Activated T-cell treated with anti-CD3 and anti-CD28 coated beads, Interleukin-2, amount 50 U/mL, for 24 hours (primary cell): Measurements from ENCODE around the gene LTA.
A peak's percentile ranks its signal among the peaks of the same experiment; 100 is the strongest.

Experiments used
- DNase-seq: peaks from one replicate; pipeline ENCODE4 v3.0.0-alpha.2; 2020
- H3K27ac Mint-ChIP-seq: 2 replicates; pipeline ENCODE4 v1.8.0; 2020; ENCODE audit warnings: mild to moderate bottlenecking, mixed read lengths
- H3K27me3 Mint-ChIP-seq: 2 replicates; pipeline ENCODE4 v1.8.0; 2020; ENCODE audit warnings: mixed read lengths
- H3K36me3 Mint-ChIP-seq: 2 replicates; pipeline ENCODE4 v1.8.0; 2020; ENCODE audit warnings: low read depth, mixed read lengths
- H3K4me1 Mint-ChIP-seq: 2 replicates; pipeline ENCODE4 v1.8.0; 2020; ENCODE audit warnings: low read depth, mixed read lengths
- H3K4me3 Mint-ChIP-seq: 2 replicates; pipeline ENCODE4 v1.8.0; 2020; ENCODE audit warnings: mild to moderate bottlenecking, moderate library complexity, mixed read lengths
- H3K9me3 Mint-ChIP-seq: 2 replicates; pipeline ENCODE4 v1.8.0; 2020; ENCODE audit warnings: mixed read lengths

LTA gene

DNA sequence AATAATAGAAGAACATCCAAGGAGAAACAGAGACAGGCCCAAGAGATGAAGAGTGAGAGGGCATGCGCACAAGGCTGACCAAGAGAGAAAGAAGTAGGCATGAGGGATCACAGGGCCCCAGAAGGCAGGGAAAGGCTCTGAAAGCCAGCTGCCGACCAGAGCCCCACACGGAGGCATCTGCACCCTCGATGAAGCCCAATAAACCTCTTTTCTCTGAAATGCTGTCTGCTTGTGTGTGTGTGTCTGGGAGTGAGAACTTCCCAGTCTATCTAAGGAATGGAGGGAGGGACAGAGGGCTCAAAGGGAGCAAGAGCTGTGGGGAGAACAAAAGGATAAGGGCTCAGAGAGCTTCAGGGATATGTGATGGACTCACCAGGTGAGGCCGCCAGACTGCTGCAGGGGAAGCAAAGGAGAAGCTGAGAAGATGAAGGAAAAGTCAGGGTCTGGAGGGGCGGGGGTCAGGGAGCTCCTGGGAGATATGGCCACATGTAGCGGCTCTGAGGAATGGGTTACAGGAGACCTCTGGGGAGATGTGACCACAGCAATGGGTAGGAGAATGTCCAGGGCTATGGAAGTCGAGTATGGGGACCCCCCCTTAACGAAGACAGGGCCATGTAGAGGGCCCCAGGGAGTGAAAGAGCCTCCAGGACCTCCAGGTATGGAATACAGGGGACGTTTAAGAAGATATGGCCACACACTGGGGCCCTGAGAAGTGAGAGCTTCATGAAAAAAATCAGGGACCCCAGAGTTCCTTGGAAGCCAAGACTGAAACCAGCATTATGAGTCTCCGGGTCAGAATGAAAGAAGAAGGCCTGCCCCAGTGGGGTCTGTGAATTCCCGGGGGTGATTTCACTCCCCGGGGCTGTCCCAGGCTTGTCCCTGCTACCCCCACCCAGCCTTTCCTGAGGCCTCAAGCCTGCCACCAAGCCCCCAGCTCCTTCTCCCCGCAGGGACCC lies 2.3 kb downstream of the LTA start:
- peaks cover 74% of the 10 kb centered on the region for H3K36me3 Mint-ChIP-seq
- H3K4me3 Mint-ChIP-seq: peak overlapping the region; percentile 97
- peak overlapping the region; percentile 99 for H3K27ac Mint-ChIP-seq
- no peaks in the 10 kb centered on the region for H3K27me3 Mint-ChIP-seq
- H3K9me3 Mint-ChIP-seq: no peaks in the 10 kb centered on the region
- peak; percentile 75 for DNase-seq
- H3K4me1 Mint-ChIP-seq: peaks cover 88% of the 10 kb centered on the region

DNA sequence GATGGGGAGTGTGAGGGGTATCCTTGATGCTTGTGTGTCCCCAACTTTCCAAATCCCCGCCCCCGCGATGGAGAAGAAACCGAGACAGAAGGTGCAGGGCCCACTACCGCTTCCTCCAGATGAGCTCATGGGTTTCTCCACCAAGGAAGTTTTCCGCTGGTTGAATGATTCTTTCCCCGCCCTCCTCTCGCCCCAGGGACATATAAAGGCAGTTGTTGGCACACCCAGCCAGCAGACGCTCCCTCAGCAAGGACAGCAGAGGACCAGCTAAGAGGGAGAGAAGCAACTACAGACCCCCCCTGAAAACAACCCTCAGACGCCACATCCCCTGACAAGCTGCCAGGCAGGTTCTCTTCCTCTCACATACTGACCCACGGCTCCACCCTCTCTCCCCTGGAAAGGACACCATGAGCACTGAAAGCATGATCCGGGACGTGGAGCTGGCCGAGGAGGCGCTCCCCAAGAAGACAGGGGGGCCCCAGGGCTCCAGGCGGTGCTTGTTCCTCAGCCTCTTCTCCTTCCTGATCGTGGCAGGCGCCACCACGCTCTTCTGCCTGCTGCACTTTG lies 3.3 kb downstream of the LTA start, which contains the start of gene TNF:
TSS of gene TNF (plus strand) at position 231 of the 567 bp plus-strand sequence. CDS start at position 408, 177 bp downstream.
- Mint-ChIP-seq H3K4me1 (peaks cover 87% of the 10 kb centered on the region), H3K4me3 (peak within 1 kb of the TSS; percentile 97), H3K36me3 (peaks cover 80% of the 10 kb centered on the region), H3K9me3 (no peaks in the 10 kb centered on the region), H3K27me3 (no peaks in the 10 kb centered on the region), H3K27ac (peak within 1 kb of the TSS; percentile 99)
- peak; percentile 89 for DNase-seq

DNA sequence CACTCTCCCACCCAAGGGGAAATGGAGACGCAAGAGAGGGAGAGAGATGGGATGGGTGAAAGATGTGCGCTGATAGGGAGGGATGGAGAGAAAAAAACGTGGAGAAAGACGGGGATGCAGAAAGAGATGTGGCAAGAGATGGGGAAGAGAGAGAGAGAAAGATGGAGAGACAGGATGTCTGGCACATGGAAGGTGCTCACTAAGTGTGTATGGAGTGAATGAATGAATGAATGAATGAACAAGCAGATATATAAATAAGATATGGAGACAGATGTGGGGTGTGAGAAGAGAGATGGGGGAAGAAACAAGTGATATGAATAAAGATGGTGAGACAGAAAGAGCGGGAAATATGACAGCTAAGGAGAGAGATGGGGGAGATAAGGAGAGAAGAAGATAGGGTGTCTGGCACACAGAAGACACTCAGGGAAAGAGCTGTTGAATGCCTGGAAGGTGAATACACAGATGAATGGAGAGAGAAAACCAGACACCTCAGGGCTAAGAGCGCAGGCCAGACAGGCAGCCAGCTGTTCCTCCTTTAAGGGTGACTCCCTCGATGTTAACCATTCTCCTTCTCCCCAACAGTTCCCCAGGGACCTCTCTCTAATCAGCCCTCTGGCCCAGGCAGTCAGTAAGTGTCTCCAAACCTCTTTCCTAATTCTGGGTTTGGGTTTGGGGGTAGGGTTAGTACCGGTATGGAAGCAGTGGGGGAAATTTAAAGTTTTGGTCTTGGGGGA lies 4.0 kb downstream of the LTA start:
- H3K9me3 Mint-ChIP-seq: no peaks in the 10 kb centered on the region
- DNase-seq: no peak
- H3K27ac Mint-ChIP-seq: peak overlapping the region; percentile 99
- no peaks in the 10 kb centered on the region for H3K27me3 Mint-ChIP-seq
- peaks cover 84% of the 10 kb centered on the region for H3K4me1 Mint-ChIP-seq
- H3K4me3 Mint-ChIP-seq: peak overlapping the region; percentile 97
- peaks cover 85% of the 10 kb centered on the region for H3K36me3 Mint-ChIP-seq

DNA sequence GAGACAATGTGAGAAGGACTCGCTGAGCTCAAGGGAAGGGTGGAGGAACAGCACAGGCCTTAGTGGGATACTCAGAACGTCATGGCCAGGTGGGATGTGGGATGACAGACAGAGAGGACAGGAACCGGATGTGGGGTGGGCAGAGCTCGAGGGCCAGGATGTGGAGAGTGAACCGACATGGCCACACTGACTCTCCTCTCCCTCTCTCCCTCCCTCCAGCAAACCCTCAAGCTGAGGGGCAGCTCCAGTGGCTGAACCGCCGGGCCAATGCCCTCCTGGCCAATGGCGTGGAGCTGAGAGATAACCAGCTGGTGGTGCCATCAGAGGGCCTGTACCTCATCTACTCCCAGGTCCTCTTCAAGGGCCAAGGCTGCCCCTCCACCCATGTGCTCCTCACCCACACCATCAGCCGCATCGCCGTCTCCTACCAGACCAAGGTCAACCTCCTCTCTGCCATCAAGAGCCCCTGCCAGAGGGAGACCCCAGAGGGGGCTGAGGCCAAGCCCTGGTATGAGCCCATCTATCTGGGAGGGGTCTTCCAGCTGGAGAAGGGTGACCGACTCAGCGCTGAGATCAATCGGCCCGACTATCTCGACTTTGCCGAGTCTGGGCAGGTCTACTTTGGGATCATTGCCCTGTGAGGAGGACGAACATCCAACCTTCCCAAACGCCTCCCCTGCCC lies 4.9 kb downstream of the LTA start:
- Mint-ChIP-seq H3K9me3 (no peaks in the 10 kb centered on the region), H3K36me3 (peaks cover 92% of the 10 kb centered on the region), H3K4me3 (peak overlapping the region; percentile 97), H3K27ac (peak overlapping the region; percentile 99), H3K27me3 (no peaks in the 10 kb centered on the region), H3K4me1 (peaks cover 79% of the 10 kb centered on the region)
- DNase-seq: peak; percentile 72

DNA sequence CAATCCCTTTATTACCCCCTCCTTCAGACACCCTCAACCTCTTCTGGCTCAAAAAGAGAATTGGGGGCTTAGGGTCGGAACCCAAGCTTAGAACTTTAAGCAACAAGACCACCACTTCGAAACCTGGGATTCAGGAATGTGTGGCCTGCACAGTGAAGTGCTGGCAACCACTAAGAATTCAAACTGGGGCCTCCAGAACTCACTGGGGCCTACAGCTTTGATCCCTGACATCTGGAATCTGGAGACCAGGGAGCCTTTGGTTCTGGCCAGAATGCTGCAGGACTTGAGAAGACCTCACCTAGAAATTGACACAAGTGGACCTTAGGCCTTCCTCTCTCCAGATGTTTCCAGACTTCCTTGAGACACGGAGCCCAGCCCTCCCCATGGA lies 5.5 kb downstream of the LTA start:
- peaks cover 81% of the 10 kb centered on the region for H3K4me1 Mint-ChIP-seq
- no peak for DNase-seq
- no peaks in the 10 kb centered on the region for H3K27me3 Mint-ChIP-seq
- H3K27ac Mint-ChIP-seq: peak overlapping the region; percentile 99
- no peaks in the 10 kb centered on the region for H3K9me3 Mint-ChIP-seq
- peak overlapping the region; percentile 97 for H3K4me3 Mint-ChIP-seq
- H3K36me3 Mint-ChIP-seq: peaks cover 87% of the 10 kb centered on the region

DNA sequence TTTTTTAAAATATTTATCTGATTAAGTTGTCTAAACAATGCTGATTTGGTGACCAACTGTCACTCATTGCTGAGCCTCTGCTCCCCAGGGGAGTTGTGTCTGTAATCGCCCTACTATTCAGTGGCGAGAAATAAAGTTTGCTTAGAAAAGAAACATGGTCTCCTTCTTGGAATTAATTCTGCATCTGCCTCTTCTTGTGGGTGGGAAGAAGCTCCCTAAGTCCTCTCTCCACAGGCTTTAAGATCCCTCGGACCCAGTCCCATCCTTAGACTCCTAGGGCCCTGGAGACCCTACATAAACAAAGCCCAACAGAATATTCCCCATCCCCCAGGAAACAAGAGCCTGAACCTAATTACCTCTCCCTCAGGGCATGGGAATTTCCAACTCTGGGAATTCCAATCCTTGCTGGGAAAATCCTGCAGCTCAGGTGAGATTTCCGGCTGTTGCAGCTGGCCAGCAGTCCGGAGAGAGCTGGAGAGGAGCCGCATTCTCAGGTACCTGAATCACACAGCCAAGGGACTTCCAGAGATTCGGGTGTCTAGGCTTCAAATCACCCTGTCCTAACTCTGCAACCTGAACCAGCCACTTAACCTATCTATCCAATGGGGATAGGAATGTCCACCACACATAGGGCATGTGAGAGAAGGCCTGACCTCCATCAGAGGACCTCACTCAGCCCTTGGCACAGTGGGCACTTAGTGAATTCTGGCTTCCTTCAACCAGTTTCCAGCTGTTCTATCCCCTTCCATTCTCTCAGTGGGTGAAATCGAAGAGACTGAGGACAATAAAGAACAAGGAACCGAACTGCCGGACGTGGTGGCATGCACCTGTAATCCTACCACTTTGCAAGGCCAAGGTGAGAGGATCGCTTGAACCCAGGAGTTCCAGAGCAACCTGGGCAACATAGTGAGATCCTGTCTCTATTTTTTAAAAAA lies 6.4 kb downstream of the LTA start:
- Mint-ChIP-seq H3K27me3 (no peaks in the 10 kb centered on the region), H3K4me1 (peaks cover 80% of the 10 kb centered on the region), H3K9me3 (no peaks in the 10 kb centered on the region), H3K4me3 (peak overlapping the region; percentile 97), H3K27ac (peak overlapping the region; percentile 91), H3K36me3 (peaks cover 80% of the 10 kb centered on the region)
- no peak for DNase-seq

DNA sequence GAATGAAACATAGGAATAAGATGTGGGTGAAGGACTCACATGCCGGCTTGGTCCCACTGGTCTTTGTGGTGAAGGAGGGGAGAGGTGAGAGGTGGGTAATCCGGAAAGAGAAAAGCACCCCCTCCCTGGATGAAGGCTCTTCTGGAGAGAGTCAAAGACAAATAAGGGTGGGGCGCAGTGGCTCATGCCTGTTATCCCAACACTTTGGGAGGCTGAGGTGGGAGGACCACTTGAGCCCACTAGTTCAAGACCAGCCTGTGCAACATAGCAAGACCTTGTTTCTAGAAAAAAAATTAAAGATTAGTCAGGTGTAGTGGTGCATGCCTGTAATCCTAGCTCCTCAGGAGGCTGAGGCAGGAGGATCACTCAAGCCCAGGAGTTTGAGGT lies 7.0 kb downstream of the LTA start:
- peaks cover 75% of the 10 kb centered on the region for H3K36me3 Mint-ChIP-seq
- no peaks in the 10 kb centered on the region for H3K9me3 Mint-ChIP-seq
- peaks cover 80% of the 10 kb centered on the region for H3K4me1 Mint-ChIP-seq

DNA sequence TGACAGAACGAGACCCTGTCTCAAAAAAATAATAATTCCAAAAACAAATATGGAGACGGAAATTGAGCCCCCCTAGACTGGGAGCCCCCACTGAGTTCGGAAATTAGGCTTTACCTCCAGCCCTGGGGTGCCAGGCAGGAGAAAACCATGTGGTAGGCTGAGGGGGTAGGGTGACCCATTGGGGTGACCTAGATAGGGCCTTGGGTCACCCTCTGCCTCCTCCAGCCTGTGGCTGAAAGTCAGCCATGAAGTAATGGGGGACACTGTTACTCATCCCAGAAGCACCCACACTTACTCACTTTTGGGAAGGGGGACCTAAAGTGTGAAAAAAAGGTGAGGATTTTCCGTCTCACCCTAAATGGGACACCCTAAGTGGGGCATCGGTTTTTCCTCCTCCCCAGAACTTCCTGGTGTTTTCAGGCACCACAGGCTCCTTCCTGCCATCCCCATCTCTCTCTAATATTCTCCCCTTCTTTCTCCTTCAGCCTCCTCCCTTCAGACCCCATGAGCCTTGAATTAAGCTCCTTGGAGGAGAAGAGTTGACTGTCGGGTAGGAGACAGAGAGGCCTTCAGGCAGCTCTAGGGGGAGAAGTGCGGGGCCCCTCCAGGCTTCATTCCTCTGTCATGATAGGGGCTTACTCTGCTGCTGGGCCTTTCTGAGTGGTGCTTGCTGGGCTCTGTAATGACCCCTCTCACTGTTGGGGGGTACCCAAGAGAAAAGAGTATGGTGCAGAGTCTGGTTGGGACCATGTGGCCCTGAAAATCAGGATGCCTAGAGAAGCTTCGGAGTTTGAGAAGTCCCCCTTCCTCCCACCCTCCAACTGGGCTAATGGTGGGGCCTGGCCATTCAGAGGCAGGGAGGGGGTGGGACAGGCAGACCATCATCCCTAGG lies 7.7 kb downstream of the LTA start:
- peak; percentile 67 for DNase-seq
- peaks cover 75% of the 10 kb centered on the region for H3K4me1 Mint-ChIP-seq
- H3K27ac Mint-ChIP-seq: peak overlapping the region; percentile 91
- peaks cover 69% of the 10 kb centered on the region for H3K36me3 Mint-ChIP-seq
- H3K4me3 Mint-ChIP-seq: peak overlapping the region; percentile 97
- H3K27me3 Mint-ChIP-seq: no peaks in the 10 kb centered on the region
- no peaks in the 10 kb centered on the region for H3K9me3 Mint-ChIP-seq

More for the DNA sequence above, 7.0 kb downstream of the LTA start:
- Mint-ChIP-seq H3K4me3 (peak overlapping the region; percentile 97), H3K27me3 (no peaks in the 10 kb centered on the region), H3K27ac (peak overlapping the region; percentile 91)
- peak; percentile 57 for DNase-seq

DNA sequence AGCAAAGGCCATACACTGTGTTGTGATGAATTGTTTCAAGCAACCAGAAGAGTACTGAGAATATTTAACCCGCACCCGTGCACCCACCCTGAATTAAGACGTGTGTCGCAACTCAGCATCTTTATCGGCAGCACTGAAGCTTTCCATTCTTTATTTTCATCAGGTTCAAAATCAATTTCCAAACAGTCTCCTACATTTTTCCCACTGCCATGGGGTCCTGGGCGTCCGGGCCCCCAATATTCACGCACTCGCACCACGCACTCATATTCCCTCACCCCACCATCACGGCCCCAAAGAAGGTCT lies 8.3 kb downstream of the LTA start:
- H3K4me3 Mint-ChIP-seq: peak overlapping the region; percentile 97
- H3K27ac Mint-ChIP-seq: peak overlapping the region; percentile 91
- H3K27me3 Mint-ChIP-seq: no peaks in the 10 kb centered on the region
- peaks cover 64% of the 10 kb centered on the region for H3K36me3 Mint-ChIP-seq
- DNase-seq: no peak
- H3K4me1 Mint-ChIP-seq: peaks cover 75% of the 10 kb centered on the region
- no peaks in the 10 kb centered on the region for H3K9me3 Mint-ChIP-seq

DNA sequence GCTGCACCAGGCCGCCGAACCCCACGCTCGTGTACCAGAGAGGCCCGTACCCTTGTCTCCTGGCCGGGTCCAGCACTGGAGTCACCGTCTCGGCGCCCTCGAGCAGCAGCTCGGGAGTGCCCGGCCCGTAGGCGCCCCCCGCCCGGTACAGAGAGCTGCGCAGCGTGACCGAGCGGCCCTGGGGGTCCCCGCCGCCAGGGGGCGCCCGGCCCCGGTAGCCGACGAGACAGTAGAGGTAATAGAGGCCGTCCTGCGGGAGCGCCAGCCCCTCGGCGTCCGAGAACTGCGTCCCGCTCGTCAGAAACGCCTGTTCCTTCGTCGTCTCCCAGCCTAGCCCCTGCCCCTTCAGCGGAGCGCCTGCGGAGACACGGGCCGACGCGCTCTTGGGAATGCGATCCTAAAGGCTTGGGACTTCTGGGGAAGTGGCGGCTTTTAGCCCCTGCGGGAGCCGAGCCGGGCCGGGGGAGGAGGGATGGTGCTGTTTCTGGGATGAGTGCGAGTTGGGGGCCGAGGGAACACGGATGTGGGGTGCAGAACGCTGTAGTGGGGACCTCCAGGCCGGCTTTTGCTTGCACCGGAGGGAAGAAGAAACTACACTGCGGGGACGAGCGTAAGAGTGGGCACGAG lies 8.8 kb downstream of the LTA start:
- peaks cover 59% of the 10 kb centered on the region for H3K36me3 Mint-ChIP-seq

DNA sequence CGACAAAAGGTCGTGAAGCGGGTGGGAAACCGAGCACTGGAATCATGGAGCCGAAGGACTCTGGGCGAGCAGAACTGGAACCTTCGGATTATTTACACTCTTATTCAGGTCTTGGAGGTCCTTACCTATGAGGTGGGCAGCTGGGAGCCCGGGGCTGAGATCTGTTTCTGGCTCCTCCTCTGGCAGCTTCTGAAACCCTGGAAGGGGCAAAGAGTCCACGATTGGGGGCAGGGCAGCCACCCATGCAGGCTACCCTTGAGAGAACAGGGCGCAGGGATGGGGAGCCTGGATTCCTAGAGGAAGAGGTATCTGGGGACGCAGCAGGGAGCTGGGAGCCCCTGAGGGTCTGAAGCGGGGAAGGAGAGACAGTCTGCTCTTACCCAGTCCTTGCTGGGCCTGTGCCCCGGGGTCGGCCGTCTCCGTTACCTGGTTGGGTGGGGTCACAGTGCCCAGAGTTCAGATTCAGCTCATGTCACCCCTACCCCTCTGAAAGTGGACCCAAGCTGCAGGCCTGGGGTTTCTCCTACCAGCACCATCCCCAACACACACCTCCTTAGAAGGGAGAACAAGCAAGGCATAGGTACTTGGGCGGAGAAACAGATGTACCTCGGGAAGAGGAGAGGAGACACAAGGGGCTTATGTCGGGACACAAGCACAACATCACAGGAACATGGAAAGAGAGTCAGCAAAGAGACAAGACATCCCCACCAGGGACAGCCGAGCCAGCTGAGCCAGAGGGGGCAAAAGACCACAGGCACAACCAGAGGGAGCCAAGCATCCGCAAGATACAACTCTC lies 9.5 kb downstream of the LTA start:
- Mint-ChIP-seq H3K27me3 (no peaks in the 10 kb centered on the region), H3K27ac (peak overlapping the region; percentile 91), H3K36me3 (peaks cover 52% of the 10 kb centered on the region), H3K4me1 (peaks cover 78% of the 10 kb centered on the region), H3K4me3 (peak overlapping the region; percentile 97), H3K9me3 (no peaks in the 10 kb centered on the region)
- peak; percentile 65 for DNase-seq

More for the DNA sequence above, 8.8 kb downstream of the LTA start:
- Mint-ChIP-seq H3K9me3 (no peaks in the 10 kb centered on the region), H3K27me3 (no peaks in the 10 kb centered on the region), H3K27ac (peak overlapping the region; percentile 91), H3K4me1 (peaks cover 75% of the 10 kb centered on the region), H3K4me3 (peak overlapping the region; percentile 97)
- peak; percentile 94 for DNase-seq

DNA sequence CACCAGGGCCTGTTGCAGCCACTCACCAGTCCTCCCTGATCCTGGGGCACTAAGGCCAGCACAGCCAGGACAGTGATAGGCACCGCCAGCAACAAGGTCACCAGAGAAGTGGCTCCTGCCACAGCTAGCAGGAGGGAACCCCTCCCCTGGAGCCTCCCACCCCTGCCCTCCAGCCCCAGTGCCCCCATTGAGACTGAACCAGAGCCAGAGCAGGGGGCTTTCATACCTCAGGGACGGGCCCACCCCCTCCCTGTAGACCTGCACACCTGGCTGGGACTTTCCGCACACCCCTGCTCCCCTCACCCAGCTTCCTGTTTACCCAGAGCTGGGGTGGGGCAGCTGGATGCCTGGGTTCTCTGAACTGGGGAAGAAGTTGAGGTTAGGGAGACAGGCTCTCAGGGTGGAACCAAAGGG lies 10.1 kb downstream of the LTA start, which contains the start of gene LTB:
TSS of gene LTB (minus strand) at position 195 of the 414 bp plus-strand sequence. CDS start at position 188, 7 bp downstream.
- Mint-ChIP-seq H3K27ac (peak within 1 kb of the TSS; percentile 91), H3K27me3 (no peaks in the 10 kb centered on the region)

More for the DNA sequence above, 10.1 kb downstream of the LTA start, which contains the start of gene LTB:
- no peaks in the 10 kb centered on the region for H3K9me3 Mint-ChIP-seq
- peaks cover 78% of the 10 kb centered on the region for H3K4me1 Mint-ChIP-seq
- DNase-seq: peak; percentile 73
- peaks cover 46% of the 10 kb centered on the region for H3K36me3 Mint-ChIP-seq
- peak within 1 kb of the TSS; percentile 97 for H3K4me3 Mint-ChIP-seq
